Measurements from ENCODE around the gene THSD4.
"Not testable (repeated sequence)": the region's sequence is repeated elsewhere in the genome, so short reads cannot be mapped to it uniquely, and the experiment has no call there.

The THSD4 gene

GRCh38 chr15:71312194-71312708, 197.0 kb downstream of the THSD4 start:
- TF ChIP-seq POLR2AphosphoS5 (IDR thresholded peaks at IDR 0.05; ENCODE audit: borderline replicate concordance, low read depth, low read length) = no peak
- no peak for TF ChIP-seq FOXP2 (optimal IDR thresholded peaks at IDR 0.05; ENCODE audit: control extremely low read depth, extremely low read length, insufficient read depth)
- no peak for TF ChIP-seq EZH2 (IDR thresholded peaks at IDR 0.05)
- H3K9me3 ChIP-seq (ENCODE audit: low read depth, low read length) = no peaks in the 10 kb centered on the region
- no peak overlapping the region for H3K4me3 ChIP-seq
- no peak overlapping the region for H3K27ac ChIP-seq
- no peaks in the 10 kb centered on the region for H3K36me3 ChIP-seq (ENCODE audit: insufficient read depth, low read length)
- no peak overlapping the region for H3K9ac ChIP-seq (ENCODE audit: insufficient read length)
- no peak for DNase-seq (ENCODE audit: low read depth, low spot score)

- TF ChIP-seq EZH2 (IDR thresholded peaks at IDR 0.05) = no peak
- no peak for TF ChIP-seq POLR2AphosphoS5 (IDR thresholded peaks at IDR 0.05; ENCODE audit: borderline replicate concordance, low read depth, low read length)
- TF ChIP-seq FOXP2 (optimal IDR thresholded peaks at IDR 0.05; ENCODE audit: control extremely low read depth, extremely low read length, insufficient read depth) = no peak
- Histone ChIP-seq H3K4me3 (no peak overlapping the region), H3K9me3 (ENCODE audit: low read depth, low read length) (no peaks in the 10 kb centered on the region), H3K9ac (ENCODE audit: insufficient read length) (no peak overlapping the region), H3K36me3 (ENCODE audit: insufficient read depth, low read length) (no peaks in the 10 kb centered on the region), H3K27ac (no peak overlapping the region)
- DNase-seq (ENCODE audit: low read depth, low spot score) = no peak
Observed at GRCh38 chr15:71312731-71313460, 197.6 kb downstream of the THSD4 start.

GRCh38 chr15:71313806-71314205, 198.5 kb downstream of the THSD4 start:
- no peaks in the 10 kb centered on the region for H3K36me3 ChIP-seq (ENCODE audit: insufficient read depth, low read length)

GRCh38 chr15:71314956-71315537, 199.8 kb downstream of the THSD4 start:
- no peak overlapping the region for H3K9ac ChIP-seq (ENCODE audit: insufficient read length)
- H3K36me3 ChIP-seq (ENCODE audit: insufficient read depth, low read length) = no peaks in the 10 kb centered on the region
- H3K9me3 ChIP-seq (ENCODE audit: low read depth, low read length) = no peaks in the 10 kb centered on the region
- no peak overlapping the region for H3K4me3 ChIP-seq
- DNase-seq (ENCODE audit: low read depth, low spot score) = no peak
- no peak for TF ChIP-seq FOXP2 (optimal IDR thresholded peaks at IDR 0.05; ENCODE audit: control extremely low read depth, extremely low read length, insufficient read depth)
- TF ChIP-seq EZH2 (IDR thresholded peaks at IDR 0.05) = no peak
- TF ChIP-seq POLR2AphosphoS5 (IDR thresholded peaks at IDR 0.05; ENCODE audit: borderline replicate concordance, low read depth, low read length) = no peak
- H3K27ac ChIP-seq = no peak overlapping the region

More at GRCh38 chr15:71313806-71314205, 198.5 kb downstream of the THSD4 start:
- TF ChIP-seq POLR2AphosphoS5 (IDR thresholded peaks at IDR 0.05; ENCODE audit: borderline replicate concordance, low read depth, low read length) (no peak), EZH2 (IDR thresholded peaks at IDR 0.05) (no peak), FOXP2 (optimal IDR thresholded peaks at IDR 0.05; ENCODE audit: control extremely low read depth, extremely low read length, insufficient read depth) (no peak)
- Histone ChIP-seq H3K4me3 (no peak overlapping the region), H3K9me3 (ENCODE audit: low read depth, low read length) (no peaks in the 10 kb centered on the region), H3K9ac (ENCODE audit: insufficient read length) (no peak overlapping the region), H3K27ac (no peak overlapping the region)
- no peak for DNase-seq (ENCODE audit: low read depth, low spot score)

- Histone ChIP-seq H3K27ac (no peak overlapping the region), H3K36me3 (ENCODE audit: insufficient read depth, low read length) (no peaks in the 10 kb centered on the region), H3K9me3 (ENCODE audit: low read depth, low read length) (no peaks in the 10 kb centered on the region), H3K9ac (ENCODE audit: insufficient read length) (no peak overlapping the region), H3K4me3 (no peak overlapping the region)
- DNase-seq (ENCODE audit: low read depth, low spot score) = no peak
- TF ChIP-seq FOXP2 (optimal IDR thresholded peaks at IDR 0.05; ENCODE audit: control extremely low read depth, extremely low read length, insufficient read depth) = no peak
- no peak for TF ChIP-seq POLR2AphosphoS5 (IDR thresholded peaks at IDR 0.05; ENCODE audit: borderline replicate concordance, low read depth, low read length)
- no peak for TF ChIP-seq EZH2 (IDR thresholded peaks at IDR 0.05)
Observed at GRCh38 chr15:71316911-71317310, 201.6 kb downstream of the THSD4 start.

GRCh38 chr15:71319424-71319823, 204.2 kb downstream of the THSD4 start:
- not testable (repeated sequence) for H3K9me3 ChIP-seq (ENCODE audit: low read depth, low read length); H3K9ac ChIP-seq (ENCODE audit: insufficient read length); H3K4me3 ChIP-seq; DNase-seq (ENCODE audit: low read depth, low spot score); H3K27ac ChIP-seq; H3K36me3 ChIP-seq (ENCODE audit: insufficient read depth, low read length)

GRCh38 chr15:71319935-71320334, 204.7 kb downstream of the THSD4 start:
- no peak for TF ChIP-seq EZH2 (IDR thresholded peaks at IDR 0.05)
- TF ChIP-seq FOXP2 (optimal IDR thresholded peaks at IDR 0.05; ENCODE audit: control extremely low read depth, extremely low read length, insufficient read depth) = no peak
- no peak for TF ChIP-seq POLR2AphosphoS5 (IDR thresholded peaks at IDR 0.05; ENCODE audit: borderline replicate concordance, low read depth, low read length)
- Histone ChIP-seq H3K9ac (ENCODE audit: insufficient read length) (no peak overlapping the region), H3K4me3 (no peak overlapping the region), H3K27ac (no peak overlapping the region), H3K36me3 (ENCODE audit: insufficient read depth, low read length) (no peaks in the 10 kb centered on the region), H3K9me3 (ENCODE audit: low read depth, low read length) (no peaks in the 10 kb centered on the region)
- DNase-seq (ENCODE audit: low read depth, low spot score) = no peak

- no peaks in the 10 kb centered on the region for H3K36me3 ChIP-seq (ENCODE audit: insufficient read depth, low read length)
- H3K4me3 ChIP-seq = no peak overlapping the region
- H3K9me3 ChIP-seq (ENCODE audit: low read depth, low read length) = no peaks in the 10 kb centered on the region
- DNase-seq (ENCODE audit: low read depth, low spot score) = no peak
- H3K27ac ChIP-seq = no peak overlapping the region
- no peak overlapping the region for H3K9ac ChIP-seq (ENCODE audit: insufficient read length)
- TF ChIP-seq EZH2 (IDR thresholded peaks at IDR 0.05) = no peak
- no peak for TF ChIP-seq FOXP2 (optimal IDR thresholded peaks at IDR 0.05; ENCODE audit: control extremely low read depth, extremely low read length, insufficient read depth)
- TF ChIP-seq POLR2AphosphoS5 (IDR thresholded peaks at IDR 0.05; ENCODE audit: borderline replicate concordance, low read depth, low read length) = no peak
Observed at GRCh38 chr15:71323082-71323481, 207.8 kb downstream of the THSD4 start.

Data from SK-N-MC (cell line).